Parathyroid adenoma (tissue), 2 donors: ENCODE measurements around the gene IREB2.
A peak's percentile ranks its signal among the peaks of the same experiment; 100 is the strongest.

Source experiments
- H2AFZ ChIP-seq: fragments of 300-600 bp; sonication (generic); one replicate; pipeline ENCODE4 v1.7.0; 2017; ENCODE audit warnings: antibody characterized with exemption, mild to moderate bottlenecking
- H3K27ac ChIP-seq: fragments of 300-600 bp; sonication (generic); one replicate; pipeline ENCODE4 v1.7.0; 2017
- H3K27me3 ChIP-seq: fragments of 300-600 bp; sonication (generic); one replicate; pipeline ENCODE4 v1.7.0; 2017; ENCODE audit warnings: low read length; ENCODE audit not compliant: control insufficient read depth, insufficient read depth
- H3K36me3 ChIP-seq: fragments of 300-600 bp; sonication (generic); one replicate; pipeline ENCODE4 v1.7.0; 2017; ENCODE audit warnings: low read length; ENCODE audit not compliant: control insufficient read depth, insufficient read depth
- H3K4me1 ChIP-seq: fragments of 300-600 bp; sonication (generic); one replicate; pipeline ENCODE4 v1.7.0; 2017; ENCODE audit warnings: control low read depth
- H3K4me2 ChIP-seq: fragments of 300-600 bp; sonication (generic); one replicate; pipeline ENCODE4 v1.7.0; 2017; ENCODE audit warnings: low read length
- H3K4me3 ChIP-seq: fragments of 300-600 bp; sonication (generic); one replicate; pipeline ENCODE4 v1.7.0; 2017; ENCODE audit warnings: low read depth, low read length
- H3K79me2 ChIP-seq: fragments of 300-600 bp; sonication (generic); one replicate; pipeline ENCODE4 v1.7.0; 2017; ENCODE audit warnings: control low read depth
- H3K9ac ChIP-seq: fragments of 300-600 bp; sonication (generic); one replicate; pipeline ENCODE4 v1.7.0; 2017; ENCODE audit warnings: mild to moderate bottlenecking
- H3K9me3 ChIP-seq: fragments of 300-600 bp; sonication (generic); one replicate; pipeline ENCODE4 v1.7.0; 2017; ENCODE audit warnings: low read length; ENCODE audit not compliant: control insufficient read depth
- TF ChIP-seq, protein P1 (sequence below): fragments of 300-600 bp; sonication (generic); IDR thresholded peaks from one replicate; pipeline ENCODE4 v1.7.0; 2017; ENCODE audit warnings: antibody characterized with exemption, mild to moderate bottlenecking
- donor health status: primary hyperparathyroidism.

Gene IREB2, protein sequence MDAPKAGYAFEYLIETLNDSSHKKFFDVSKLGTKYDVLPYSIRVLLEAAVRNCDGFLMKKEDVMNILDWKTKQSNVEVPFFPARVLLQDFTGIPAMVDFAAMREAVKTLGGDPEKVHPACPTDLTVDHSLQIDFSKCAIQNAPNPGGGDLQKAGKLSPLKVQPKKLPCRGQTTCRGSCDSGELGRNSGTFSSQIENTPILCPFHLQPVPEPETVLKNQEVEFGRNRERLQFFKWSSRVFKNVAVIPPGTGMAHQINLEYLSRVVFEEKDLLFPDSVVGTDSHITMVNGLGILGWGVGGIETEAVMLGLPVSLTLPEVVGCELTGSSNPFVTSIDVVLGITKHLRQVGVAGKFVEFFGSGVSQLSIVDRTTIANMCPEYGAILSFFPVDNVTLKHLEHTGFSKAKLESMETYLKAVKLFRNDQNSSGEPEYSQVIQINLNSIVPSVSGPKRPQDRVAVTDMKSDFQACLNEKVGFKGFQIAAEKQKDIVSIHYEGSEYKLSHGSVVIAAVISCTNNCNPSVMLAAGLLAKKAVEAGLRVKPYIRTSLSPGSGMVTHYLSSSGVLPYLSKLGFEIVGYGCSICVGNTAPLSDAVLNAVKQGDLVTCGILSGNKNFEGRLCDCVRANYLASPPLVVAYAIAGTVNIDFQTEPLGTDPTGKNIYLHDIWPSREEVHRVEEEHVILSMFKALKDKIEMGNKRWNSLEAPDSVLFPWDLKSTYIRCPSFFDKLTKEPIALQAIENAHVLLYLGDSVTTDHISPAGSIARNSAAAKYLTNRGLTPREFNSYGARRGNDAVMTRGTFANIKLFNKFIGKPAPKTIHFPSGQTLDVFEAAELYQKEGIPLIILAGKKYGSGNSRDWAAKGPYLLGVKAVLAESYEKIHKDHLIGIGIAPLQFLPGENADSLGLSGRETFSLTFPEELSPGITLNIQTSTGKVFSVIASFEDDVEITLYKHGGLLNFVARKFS

DNA sequence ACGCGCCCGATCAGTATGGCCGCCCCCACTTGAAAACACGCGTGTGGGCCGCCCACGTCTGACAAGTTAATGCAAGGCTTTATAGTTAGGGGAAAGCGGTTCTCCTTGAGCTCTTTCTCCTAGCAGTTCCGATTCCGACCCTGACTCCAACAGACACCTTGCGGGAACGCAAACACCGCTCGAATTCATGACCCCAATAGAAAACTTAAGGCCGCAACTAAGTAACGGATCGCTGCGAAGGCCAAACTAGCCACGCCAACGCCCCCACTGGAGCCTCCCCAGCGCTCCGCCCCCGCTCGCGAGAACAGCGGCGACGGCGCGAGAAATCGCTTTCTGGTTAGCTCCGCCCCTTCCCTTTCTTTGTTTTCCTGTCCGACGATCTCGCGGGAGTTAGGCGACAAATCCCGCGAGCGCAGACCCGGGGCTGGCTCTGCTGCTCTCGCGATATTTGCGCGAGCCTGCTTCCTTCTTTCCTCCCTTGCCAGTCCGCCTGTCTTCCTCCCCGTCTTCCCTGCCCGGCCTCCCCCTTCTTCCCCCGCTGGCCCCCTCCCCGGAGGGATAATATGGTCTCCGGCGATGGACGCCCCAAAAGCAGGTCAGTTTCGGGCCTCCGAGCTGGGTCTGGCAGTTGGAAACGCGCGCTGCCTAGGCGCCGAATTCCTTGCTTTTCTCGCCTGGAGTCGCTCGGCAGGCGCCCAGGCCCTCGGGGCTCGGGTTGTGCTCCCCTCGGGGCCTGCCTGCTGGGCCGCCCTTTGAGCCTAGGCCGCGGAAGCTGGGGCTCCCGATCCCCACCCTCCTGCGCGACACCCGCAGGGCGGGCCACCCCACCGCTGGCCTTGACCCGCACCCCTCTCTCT lies at the start of gene IREB2:
Gene IREB2, plus strand, starts transcription at position 455 of the 857 bp plus-strand sequence. Its CDS starts 122 bp downstream, at position 577.
- Histone ChIP-seq H3K36me3 (no peaks in the 10 kb centered on the region), H3K9ac (peak within 1 kb of the TSS; percentile 96), H3K9me3 (no peaks in the 10 kb centered on the region), H3K4me2 (peak within 1 kb of the TSS; percentile 80), H3K27me3 (no peaks in the 10 kb centered on the region), H2AFZ (peak within 1 kb of the TSS; percentile 98), H3K4me1 (no peaks in the 10 kb centered on the region), H3K4me3 (peak within 1 kb of the TSS; percentile 93), H3K27ac (peak within 1 kb of the TSS; percentile 88), H3K79me2 (peaks cover 2% of the 10 kb centered on the region)
- TF ChIP-seq, protein P1, sequence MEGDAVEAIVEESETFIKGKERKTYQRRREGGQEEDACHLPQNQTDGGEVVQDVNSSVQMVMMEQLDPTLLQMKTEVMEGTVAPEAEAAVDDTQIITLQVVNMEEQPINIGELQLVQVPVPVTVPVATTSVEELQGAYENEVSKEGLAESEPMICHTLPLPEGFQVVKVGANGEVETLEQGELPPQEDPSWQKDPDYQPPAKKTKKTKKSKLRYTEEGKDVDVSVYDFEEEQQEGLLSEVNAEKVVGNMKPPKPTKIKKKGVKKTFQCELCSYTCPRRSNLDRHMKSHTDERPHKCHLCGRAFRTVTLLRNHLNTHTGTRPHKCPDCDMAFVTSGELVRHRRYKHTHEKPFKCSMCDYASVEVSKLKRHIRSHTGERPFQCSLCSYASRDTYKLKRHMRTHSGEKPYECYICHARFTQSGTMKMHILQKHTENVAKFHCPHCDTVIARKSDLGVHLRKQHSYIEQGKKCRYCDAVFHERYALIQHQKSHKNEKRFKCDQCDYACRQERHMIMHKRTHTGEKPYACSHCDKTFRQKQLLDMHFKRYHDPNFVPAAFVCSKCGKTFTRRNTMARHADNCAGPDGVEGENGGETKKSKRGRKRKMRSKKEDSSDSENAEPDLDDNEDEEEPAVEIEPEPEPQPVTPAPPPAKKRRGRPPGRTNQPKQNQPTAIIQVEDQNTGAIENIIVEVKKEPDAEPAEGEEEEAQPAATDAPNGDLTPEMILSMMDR = no peak

DNA sequence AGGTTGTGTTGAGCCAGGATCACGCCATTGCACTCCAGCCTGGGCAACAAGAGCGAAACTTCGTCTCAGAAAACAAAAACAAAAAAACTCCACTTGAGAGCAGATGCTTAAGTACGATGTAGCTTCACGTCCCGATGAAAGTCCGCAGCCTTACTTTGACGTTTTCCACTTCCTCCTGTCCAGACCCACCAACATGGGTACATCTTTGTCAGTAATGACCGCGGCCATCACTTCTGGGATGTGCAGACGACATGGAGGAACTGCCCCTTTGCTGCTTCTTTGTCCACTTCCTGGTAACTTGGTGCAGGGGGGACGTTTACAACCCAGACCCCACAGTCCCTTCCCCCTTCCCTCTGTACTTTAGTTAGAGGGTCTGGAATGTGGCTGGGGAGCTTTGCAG lies 49.2 kb upstream of the IREB2 start:
- Histone ChIP-seq H3K4me3 (no peak overlapping the region), H3K4me2 (no peak overlapping the region)
- TF ChIP-seq, protein P1 = no peak

DNA sequence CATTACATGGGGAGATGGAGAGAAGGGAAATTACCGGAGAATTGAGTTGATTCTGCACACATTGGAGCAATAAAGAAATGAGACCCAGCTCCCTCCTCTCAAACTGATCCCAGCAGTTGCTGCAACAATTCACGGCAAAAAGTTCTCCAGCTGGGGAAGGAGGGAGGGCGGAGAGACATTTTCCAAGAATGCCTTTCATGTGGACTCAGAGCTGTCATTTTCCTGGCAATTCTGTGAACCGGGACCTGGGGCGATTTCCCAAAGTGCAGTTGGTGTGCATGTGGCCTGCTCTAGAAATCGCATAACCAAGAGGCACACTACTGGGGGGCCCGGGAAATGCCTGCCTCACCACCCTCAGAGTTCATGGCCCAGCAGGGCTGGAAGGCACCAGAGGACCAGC lies 48.7 kb upstream of the IREB2 start:
- H3K4me2 ChIP-seq = no peak overlapping the region
- H3K9ac ChIP-seq = no peak overlapping the region
- TF ChIP-seq, protein P1 = no peak
- H3K79me2 ChIP-seq = no peaks in the 10 kb centered on the region
- H3K27ac ChIP-seq = no peak overlapping the region
- no peak overlapping the region for H2AFZ ChIP-seq
- no peaks in the 10 kb centered on the region for H3K9me3 ChIP-seq
- no peaks in the 10 kb centered on the region for H3K27me3 ChIP-seq
- no peaks in the 10 kb centered on the region for H3K4me1 ChIP-seq
- no peaks in the 10 kb centered on the region for H3K36me3 ChIP-seq
- H3K4me3 ChIP-seq = no peak overlapping the region

More for the DNA sequence above, 49.2 kb upstream of the IREB2 start:
- Histone ChIP-seq H3K79me2 (no peaks in the 10 kb centered on the region), H3K9ac (no peak overlapping the region), H2AFZ (no peak overlapping the region), H3K27me3 (no peaks in the 10 kb centered on the region), H3K4me1 (no peaks in the 10 kb centered on the region), H3K9me3 (no peaks in the 10 kb centered on the region), H3K36me3 (no peaks in the 10 kb centered on the region), H3K27ac (no peak overlapping the region)

DNA sequence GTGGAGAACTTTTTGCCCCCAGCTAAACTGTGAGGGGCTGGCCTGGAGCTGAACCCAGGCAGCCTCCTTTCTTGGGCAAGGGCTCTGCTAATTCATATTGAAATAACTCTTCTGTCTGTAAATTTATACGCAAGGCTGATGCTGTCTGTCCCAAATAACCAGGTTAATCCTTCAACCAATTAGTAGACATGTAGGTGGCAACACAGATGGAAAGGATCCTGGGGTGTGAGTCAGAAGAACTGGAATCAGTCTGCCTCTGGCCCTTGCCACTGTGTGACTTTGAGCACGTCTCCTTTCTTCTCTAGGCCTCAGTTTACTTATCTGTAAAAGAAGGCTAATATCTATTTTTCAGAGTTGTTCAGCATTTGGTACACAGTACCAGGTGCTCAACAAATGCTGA lies 48.3 kb upstream of the IREB2 start:
- Histone ChIP-seq H3K27me3 (no peaks in the 10 kb centered on the region), H3K27ac (no peak overlapping the region)

More for the DNA sequence above, 48.3 kb upstream of the IREB2 start:
- no peak overlapping the region for H3K4me2 ChIP-seq
- H3K4me3 ChIP-seq = no peak overlapping the region
- no peaks in the 10 kb centered on the region for H3K79me2 ChIP-seq
- no peak overlapping the region for H3K9ac ChIP-seq
- TF ChIP-seq, protein P1 = no peak
- no peaks in the 10 kb centered on the region for H3K4me1 ChIP-seq
- no peak overlapping the region for H2AFZ ChIP-seq
- H3K36me3 ChIP-seq = no peaks in the 10 kb centered on the region
- no peaks in the 10 kb centered on the region for H3K9me3 ChIP-seq
